Astrocyte of the spinal cord (primary cell): ENCODE data around the gene POU6F2.

ENCODE experiments used
- DNase-seq: peaks from one replicate; pipeline ENCODE4 v3.0.0; 2011; ENCODE audit warnings: low read depth, low spot score
- H3K4me3 ChIP-seq: 2 replicates; pipeline ENCODE4 v1.5.1; 2011; ENCODE audit warnings: low read depth, mild to moderate bottlenecking, low read length, moderate library complexity
- in situ Hi-C: cut with HindIII; loops from 2 replicates; pipeline ENCODE4 v1.10.0; 2017; ENCODE audit warnings: low sequenced_read_pairs
- TF ChIP-seq, protein P1 (sequence below): IDR thresholded peaks from 2 replicates; pipeline ENCODE4 v1.5.1; 2012; ENCODE audit warnings: low read depth, mild to moderate bottlenecking, low read length, inconsistent platforms

The POU6F2 gene

DNA sequence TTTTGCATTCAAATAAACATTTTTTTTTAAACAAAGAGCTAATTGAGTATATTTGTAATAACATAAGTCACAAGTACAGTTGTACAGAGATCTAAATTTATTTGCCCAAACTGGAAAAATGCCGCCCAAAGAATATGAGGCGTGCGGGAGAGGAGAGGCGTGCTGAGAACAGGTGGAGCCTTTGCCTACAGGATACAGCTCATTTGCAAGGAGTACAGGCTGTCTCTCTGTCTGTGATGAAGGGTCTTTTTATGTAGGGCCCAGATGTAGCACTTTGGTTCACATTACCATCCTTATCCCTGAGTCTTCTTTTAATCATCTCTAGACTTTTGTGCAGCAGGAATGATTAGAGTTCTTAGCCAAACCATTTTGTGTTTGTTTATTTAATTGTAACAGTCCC, 58.2 kb downstream of the POU6F2 start:
- in situ Hi-C loops = no loop called here
- no peak for DNase-seq
- TF ChIP-seq, protein P1, sequence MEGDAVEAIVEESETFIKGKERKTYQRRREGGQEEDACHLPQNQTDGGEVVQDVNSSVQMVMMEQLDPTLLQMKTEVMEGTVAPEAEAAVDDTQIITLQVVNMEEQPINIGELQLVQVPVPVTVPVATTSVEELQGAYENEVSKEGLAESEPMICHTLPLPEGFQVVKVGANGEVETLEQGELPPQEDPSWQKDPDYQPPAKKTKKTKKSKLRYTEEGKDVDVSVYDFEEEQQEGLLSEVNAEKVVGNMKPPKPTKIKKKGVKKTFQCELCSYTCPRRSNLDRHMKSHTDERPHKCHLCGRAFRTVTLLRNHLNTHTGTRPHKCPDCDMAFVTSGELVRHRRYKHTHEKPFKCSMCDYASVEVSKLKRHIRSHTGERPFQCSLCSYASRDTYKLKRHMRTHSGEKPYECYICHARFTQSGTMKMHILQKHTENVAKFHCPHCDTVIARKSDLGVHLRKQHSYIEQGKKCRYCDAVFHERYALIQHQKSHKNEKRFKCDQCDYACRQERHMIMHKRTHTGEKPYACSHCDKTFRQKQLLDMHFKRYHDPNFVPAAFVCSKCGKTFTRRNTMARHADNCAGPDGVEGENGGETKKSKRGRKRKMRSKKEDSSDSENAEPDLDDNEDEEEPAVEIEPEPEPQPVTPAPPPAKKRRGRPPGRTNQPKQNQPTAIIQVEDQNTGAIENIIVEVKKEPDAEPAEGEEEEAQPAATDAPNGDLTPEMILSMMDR = no peak
- no peak overlapping the region for H3K4me3 ChIP-seq

DNA sequence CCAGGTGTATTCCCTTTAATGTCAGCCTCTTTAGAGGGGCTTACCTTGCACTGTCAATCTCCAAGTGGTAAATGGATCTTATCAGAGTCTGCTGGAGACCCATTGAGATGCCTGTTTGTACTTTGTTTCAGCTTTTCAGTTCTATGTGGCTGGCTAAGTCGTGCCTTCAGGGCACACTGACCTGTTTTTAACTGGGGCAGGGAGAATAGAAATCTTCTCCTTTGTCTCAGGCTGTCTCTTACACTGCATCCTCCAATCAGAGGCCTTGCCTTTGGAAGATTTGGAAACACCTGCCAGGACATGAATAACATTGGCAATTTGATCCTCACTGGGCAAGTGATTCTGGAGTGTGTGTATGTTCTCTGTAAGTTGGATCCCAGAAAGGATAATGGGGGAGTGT, 65.0 kb downstream of the POU6F2 start:
- in situ Hi-C loops = no loop called here
- H3K4me3 ChIP-seq = no peak overlapping the region
- no peak for DNase-seq
- TF ChIP-seq, protein P1 = no peak

DNA sequence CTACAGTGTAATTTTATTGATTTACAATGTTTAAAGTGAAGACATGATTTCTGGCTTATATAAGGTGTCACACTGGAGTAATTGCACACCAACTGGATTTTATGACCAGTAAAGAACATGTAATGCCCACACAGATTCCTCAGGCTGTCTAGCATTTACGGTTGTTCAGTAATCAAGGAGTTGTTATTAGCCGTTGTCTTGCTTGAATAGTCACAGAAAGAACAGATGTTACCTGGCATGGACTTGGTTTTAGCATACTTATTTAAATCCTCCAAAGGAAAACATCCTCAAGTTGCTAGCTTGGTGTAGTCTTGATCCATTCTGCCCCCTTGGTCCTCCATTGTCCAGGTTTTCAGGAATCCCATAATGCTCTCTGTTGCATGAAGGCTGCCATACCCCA, 65.8 kb downstream of the POU6F2 start:
- TF ChIP-seq, protein P1 = no peak
- in situ Hi-C loops = no loop called here
- H3K4me3 ChIP-seq = no peak overlapping the region
- no peak for DNase-seq

DNA sequence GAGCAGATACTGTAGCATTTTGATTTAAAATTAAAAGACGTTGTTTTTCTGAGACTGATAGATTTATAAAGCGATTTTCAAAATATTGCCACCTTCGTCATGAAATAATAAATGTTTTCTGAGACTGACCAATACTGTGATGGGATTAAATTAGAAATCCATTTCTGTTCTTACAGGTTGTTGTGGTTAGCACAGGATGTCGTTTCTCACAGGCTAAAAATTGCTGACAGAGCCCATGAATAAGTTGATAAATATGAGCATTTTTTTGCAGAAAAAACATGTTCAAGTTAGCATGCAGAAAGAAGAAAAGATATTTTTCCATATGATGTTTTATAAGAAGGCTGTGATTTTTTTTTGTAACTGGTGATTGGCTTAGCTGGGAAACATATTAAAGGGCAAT, 66.8 kb downstream of the POU6F2 start:
- DNase-seq = no peak
- in situ Hi-C loops = no loop called here
- H3K4me3 ChIP-seq = no peak overlapping the region
- TF ChIP-seq, protein P1 = no peak

DNA sequence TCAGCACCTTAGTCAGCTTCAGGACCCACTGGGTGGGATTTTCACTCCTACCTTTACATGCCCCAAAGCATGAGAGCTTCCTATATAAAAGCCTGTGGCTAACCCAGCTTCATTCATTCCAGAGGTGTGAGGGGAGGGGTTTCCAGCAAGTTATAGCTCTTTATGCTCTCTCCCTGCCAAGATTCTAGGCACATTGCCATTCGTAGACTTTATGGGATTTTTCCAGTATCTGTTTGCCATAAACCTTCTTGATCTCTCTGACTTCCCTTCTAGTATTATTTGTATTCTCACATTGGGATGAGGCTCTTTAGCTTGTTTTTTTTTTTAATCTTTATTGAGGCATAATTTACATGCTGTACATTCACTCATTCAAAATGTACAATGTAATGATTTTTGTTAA, 67.5 kb downstream of the POU6F2 start:
- TF ChIP-seq, protein P1 = no peak
- no peak overlapping the region for H3K4me3 ChIP-seq
- no peak for DNase-seq
- in situ Hi-C loops = no loop called here

DNA sequence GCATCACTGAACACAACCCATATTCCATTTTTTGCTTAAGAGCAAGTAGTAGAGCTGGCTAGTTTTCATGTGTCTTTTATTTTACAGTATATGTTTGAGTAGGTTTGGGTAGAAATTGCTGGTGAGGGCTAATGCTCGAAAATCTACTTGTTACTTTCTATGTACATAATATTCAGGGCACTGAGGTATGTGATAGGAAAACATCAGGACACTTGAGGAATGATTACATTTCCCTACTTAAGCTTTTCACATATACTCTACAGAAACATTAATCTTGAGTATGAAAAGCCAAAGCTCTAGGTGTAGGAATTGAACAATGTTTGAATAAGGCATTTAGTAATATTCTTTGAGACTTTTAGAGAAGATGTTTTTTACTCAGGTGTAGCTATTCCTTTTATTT, 73.6 kb downstream of the POU6F2 start:
- no peak for DNase-seq
- H3K4me3 ChIP-seq = no peak overlapping the region
- in situ Hi-C loops = no loop called here
- TF ChIP-seq, protein P1 = no peak

DNA sequence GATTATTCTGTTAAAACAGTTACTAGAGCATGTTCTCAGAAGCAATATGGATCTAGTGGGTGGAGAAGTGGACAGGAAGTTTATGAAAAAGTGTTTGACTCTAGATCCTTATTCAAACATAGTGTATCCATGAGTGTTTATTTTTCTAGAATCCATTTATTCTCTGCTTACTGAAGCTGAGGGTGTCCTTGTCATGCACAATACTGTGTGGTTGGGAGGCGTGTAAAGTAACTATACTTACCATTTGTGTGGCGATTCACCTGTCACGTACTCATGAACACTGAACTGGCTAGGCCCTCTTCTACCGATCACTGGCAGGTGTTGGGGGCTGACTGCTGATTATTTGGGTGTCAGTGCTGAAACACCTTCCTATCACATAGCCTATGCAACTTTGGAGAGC, 74.0 kb downstream of the POU6F2 start:
- H3K4me3 ChIP-seq = no peak overlapping the region
- in situ Hi-C loops = no loop called here
- TF ChIP-seq, protein P1 = no peak
- DNase-seq = no peak
